Measurements from ENCODE around the gene TAF11. TPM values are rescaled to one million over a fixed set of nuclear protein-coding genes. Genes with fewer than 3 reads are reported as not detected.

Gene TAF11
- total RNA-seq, 1 donor from 2014 or later, result 37.2 TPM

- no peaks in the 10 kb centered on the region for H3K4me1 Mint-ChIP-seq (ENCODE audit: low read depth)
- H3K36me3 Mint-ChIP-seq (ENCODE audit: low read depth), result peaks cover 34% of the 10 kb centered on the region
- no peak for DNase-seq (ENCODE audit: low spot score)
- H3K27me3 Mint-ChIP-seq (ENCODE audit: insufficient read depth), result no peaks in the 10 kb centered on the region
- intact Hi-C loops (cut with micrococcal nuclease), result no loop called here
- H3K27ac Mint-ChIP-seq, result no peak overlapping the region
- H3K9me3 Mint-ChIP-seq, result no peaks in the 10 kb centered on the region
- H3K4me3 Mint-ChIP-seq, result no peak overlapping the region
Observed at GRCh38 chr6:34875292-34876213, 12.3 kb downstream of the TAF11 start.

- H3K27me3 Mint-ChIP-seq (ENCODE audit: insufficient read depth), result no peaks in the 10 kb centered on the region
- peaks cover 29% of the 10 kb centered on the region for H3K36me3 Mint-ChIP-seq (ENCODE audit: low read depth)
- H3K27ac Mint-ChIP-seq, result no peak overlapping the region
- intact Hi-C loops (cut with micrococcal nuclease), result no loop called here
- DNase-seq (ENCODE audit: low spot score), result no peak
- no peak overlapping the region for H3K4me3 Mint-ChIP-seq
- no peaks in the 10 kb centered on the region for H3K9me3 Mint-ChIP-seq
- H3K4me1 Mint-ChIP-seq (ENCODE audit: low read depth), result no peaks in the 10 kb centered on the region
Observed at GRCh38 chr6:34872332-34872731, 15.5 kb downstream of the TAF11 start.

- no peak for DNase-seq (ENCODE audit: low spot score)
- no peaks in the 10 kb centered on the region for H3K9me3 Mint-ChIP-seq
- H3K36me3 Mint-ChIP-seq (ENCODE audit: low read depth), result peaks cover 29% of the 10 kb centered on the region
Observed at GRCh38 chr6:34871853-34872252, 16.0 kb downstream of the TAF11 start.

GRCh38 chr6:34867484-34867883 lies 20.4 kb downstream of the TAF11 start:
- no peaks in the 10 kb centered on the region for H3K4me1 Mint-ChIP-seq (ENCODE audit: low read depth)
- H3K27ac Mint-ChIP-seq, result no peak overlapping the region
- DNase-seq (ENCODE audit: low spot score), result no peak
- peaks cover 30% of the 10 kb centered on the region for H3K36me3 Mint-ChIP-seq (ENCODE audit: low read depth)
- H3K4me3 Mint-ChIP-seq, result no peak overlapping the region
- intact Hi-C loops (cut with micrococcal nuclease), result no loop called here
- H3K9me3 Mint-ChIP-seq, result no peaks in the 10 kb centered on the region
- H3K27me3 Mint-ChIP-seq (ENCODE audit: insufficient read depth), result no peaks in the 10 kb centered on the region

More at GRCh38 chr6:34871853-34872252, 16.0 kb downstream of the TAF11 start:
- no peak overlapping the region for H3K27ac Mint-ChIP-seq
- intact Hi-C loops (cut with micrococcal nuclease), result no loop called here
- no peak overlapping the region for H3K4me3 Mint-ChIP-seq
- no peaks in the 10 kb centered on the region for H3K4me1 Mint-ChIP-seq (ENCODE audit: low read depth)
- no peaks in the 10 kb centered on the region for H3K27me3 Mint-ChIP-seq (ENCODE audit: insufficient read depth)

GRCh38 chr6:34866509-34866908 lies 21.3 kb downstream of the TAF11 start:
- Mint-ChIP-seq H3K4me3 (no peak overlapping the region), H3K27ac (no peak overlapping the region)
- intact Hi-C loops (cut with micrococcal nuclease), result no loop called here

GRCh38 chr6:34865107-34865506 lies 22.7 kb downstream of the TAF11 start:
- no peak for DNase-seq (ENCODE audit: low spot score)
- peaks cover 17% of the 10 kb centered on the region for H3K36me3 Mint-ChIP-seq (ENCODE audit: low read depth)
- H3K4me1 Mint-ChIP-seq (ENCODE audit: low read depth), result no peaks in the 10 kb centered on the region
- H3K9me3 Mint-ChIP-seq, result no peaks in the 10 kb centered on the region
- no peak overlapping the region for H3K4me3 Mint-ChIP-seq
- H3K27ac Mint-ChIP-seq, result no peak overlapping the region
- H3K27me3 Mint-ChIP-seq (ENCODE audit: insufficient read depth), result no peaks in the 10 kb centered on the region
- intact Hi-C loops (cut with micrococcal nuclease), result no loop called here

More at GRCh38 chr6:34866509-34866908, 21.3 kb downstream of the TAF11 start:
- Mint-ChIP-seq H3K27me3 (ENCODE audit: insufficient read depth) (no peaks in the 10 kb centered on the region), H3K36me3 (ENCODE audit: low read depth) (peaks cover 24% of the 10 kb centered on the region), H3K9me3 (no peaks in the 10 kb centered on the region), H3K4me1 (ENCODE audit: low read depth) (no peaks in the 10 kb centered on the region)
- DNase-seq (ENCODE audit: low spot score), result no peak

- Mint-ChIP-seq H3K36me3 (ENCODE audit: low read depth) (peaks cover 18% of the 10 kb centered on the region), H3K4me3 (no peak overlapping the region), H3K9me3 (no peaks in the 10 kb centered on the region), H3K27ac (no peak overlapping the region), H3K27me3 (ENCODE audit: insufficient read depth) (no peaks in the 10 kb centered on the region), H3K4me1 (ENCODE audit: low read depth) (no peaks in the 10 kb centered on the region)
- DNase-seq (ENCODE audit: low spot score), result no peak
- intact Hi-C loops (cut with micrococcal nuclease), result no loop called here
Observed at GRCh38 chr6:34864007-34864406, 23.8 kb downstream of the TAF11 start.

- H3K27ac Mint-ChIP-seq, result no peak overlapping the region
- H3K4me3 Mint-ChIP-seq, result no peak overlapping the region
- DNase-seq (ENCODE audit: low spot score), result no peak
- no peaks in the 10 kb centered on the region for H3K27me3 Mint-ChIP-seq (ENCODE audit: insufficient read depth)
- no peaks in the 10 kb centered on the region for H3K9me3 Mint-ChIP-seq
- intact Hi-C loops (cut with micrococcal nuclease), result no loop called here
- H3K36me3 Mint-ChIP-seq (ENCODE audit: low read depth), result peaks cover 38% of the 10 kb centered on the region
- H3K4me1 Mint-ChIP-seq (ENCODE audit: low read depth), result no peaks in the 10 kb centered on the region
Observed at GRCh38 chr6:34860776-34861175, 27.1 kb downstream of the TAF11 start.

GRCh38 chr6:34859951-34860350 lies 27.9 kb downstream of the TAF11 start:
- Mint-ChIP-seq H3K27ac (no peak overlapping the region), H3K27me3 (ENCODE audit: insufficient read depth) (no peaks in the 10 kb centered on the region), H3K9me3 (no peaks in the 10 kb centered on the region), H3K4me1 (ENCODE audit: low read depth) (no peaks in the 10 kb centered on the region), H3K4me3 (no peak overlapping the region), H3K36me3 (ENCODE audit: low read depth) (peaks cover 34% of the 10 kb centered on the region)
- DNase-seq (ENCODE audit: low spot score), result no peak
- intact Hi-C loops (cut with micrococcal nuclease), result no loop called here

GRCh38 chr6:34858681-34859080 lies 29.2 kb downstream of the TAF11 start:
- H3K27ac Mint-ChIP-seq, result no peak overlapping the region
- no peaks in the 10 kb centered on the region for H3K27me3 Mint-ChIP-seq (ENCODE audit: insufficient read depth)
- peaks cover 32% of the 10 kb centered on the region for H3K36me3 Mint-ChIP-seq (ENCODE audit: low read depth)
- no peak for DNase-seq (ENCODE audit: low spot score)
- intact Hi-C loops (cut with micrococcal nuclease), result no loop called here
- no peak overlapping the region for H3K4me3 Mint-ChIP-seq
- H3K9me3 Mint-ChIP-seq, result no peaks in the 10 kb centered on the region
- no peaks in the 10 kb centered on the region for H3K4me1 Mint-ChIP-seq (ENCODE audit: low read depth)

- H3K36me3 Mint-ChIP-seq (ENCODE audit: low read depth), result peaks cover 24% of the 10 kb centered on the region
- no peaks in the 10 kb centered on the region for H3K4me1 Mint-ChIP-seq (ENCODE audit: low read depth)
- no peak overlapping the region for H3K4me3 Mint-ChIP-seq
- intact Hi-C loops (cut with micrococcal nuclease), result no loop called here
- DNase-seq (ENCODE audit: low spot score), result no peak
- no peaks in the 10 kb centered on the region for H3K9me3 Mint-ChIP-seq
- H3K27ac Mint-ChIP-seq, result no peak overlapping the region
- no peaks in the 10 kb centered on the region for H3K27me3 Mint-ChIP-seq (ENCODE audit: insufficient read depth)
Observed at GRCh38 chr6:34855463-34855862, 32.4 kb downstream of the TAF11 start.

GRCh38 chr6:34852406-34853085 lies 35.3 kb downstream of the TAF11 start:
- no peak for DNase-seq (ENCODE audit: low spot score)
- H3K4me3 Mint-ChIP-seq, result no peak overlapping the region
- no peaks in the 10 kb centered on the region for H3K27me3 Mint-ChIP-seq (ENCODE audit: insufficient read depth)
- no peaks in the 10 kb centered on the region for H3K9me3 Mint-ChIP-seq
- no peak overlapping the region for H3K27ac Mint-ChIP-seq
- H3K36me3 Mint-ChIP-seq (ENCODE audit: low read depth), result peaks cover 12% of the 10 kb centered on the region
- H3K4me1 Mint-ChIP-seq (ENCODE audit: low read depth), result no peaks in the 10 kb centered on the region
- intact Hi-C loops (cut with micrococcal nuclease), result no loop called here

- no peaks in the 10 kb centered on the region for H3K9me3 Mint-ChIP-seq
- H3K36me3 Mint-ChIP-seq (ENCODE audit: low read depth), result peaks cover 6% of the 10 kb centered on the region
- DNase-seq (ENCODE audit: low spot score), result no peak
- no peak overlapping the region for H3K4me3 Mint-ChIP-seq
- no peaks in the 10 kb centered on the region for H3K4me1 Mint-ChIP-seq (ENCODE audit: low read depth)
- no peaks in the 10 kb centered on the region for H3K27me3 Mint-ChIP-seq (ENCODE audit: insufficient read depth)
- intact Hi-C loops (cut with micrococcal nuclease), result no loop called here
- no peak overlapping the region for H3K27ac Mint-ChIP-seq
Observed at GRCh38 chr6:34851361-34851760, 36.5 kb downstream of the TAF11 start.

Measured in activated T-helper 1 cell treated with anti-CD3 and anti-CD28 coated beads, Interleukin-12 subunit alpha, Interleukin-12 subunit beta, Interleukin-2, Interleukin-4 antibody, amounts not matched to agents 30 ng/mL and 10 ng/mL and 1 ng/mL, durations not matched to agents 14 hours and 24 hours and 36 hours (primary cell).